ENCODE measurements around the gene TNNC1. TPM values are rescaled to one million over a fixed set of nuclear protein-coding genes. Genes with fewer than 3 reads are reported as not detected.

The TNNC1 gene
- total and polyA plus RNA-seq, 9 of the 15 experiments (the other 6 are each of a cell fraction or from before 2014, with no cell fraction given): 0.08 to 0.85 (median 0.42) TPM; not detected in 4

GRCh38 chr3:52447512-52448355, 6.1 kb downstream of the TNNC1 start:
- in situ Hi-C loops (cut with MboI): loop anchor here (10.0 kb wide), 1 partner anchor 153 kb away; no protein-coding TSS in a partner anchor
- no peaks in the 10 kb centered on the region for H3K9me3 ChIP-seq (replicated peaks; ENCODE audit: control insufficient read depth, insufficient read depth, low read depth, low read length)
- H3K27ac ChIP-seq (ENCODE audit: extremely low read depth, low read depth, low read length): no peak overlapping the region
- no peaks in the 10 kb centered on the region for H3K36me3 ChIP-seq (ENCODE audit: control insufficient read depth, insufficient read depth, low read length)
- CTCF ChIA-PET (ENCODE audit: low intra/inter-chr PET ratio): interaction anchor here (0.9 to 1.7 kb wide), 4 partner anchors 19 to 202 kb away, joined by 3 to 7 read pairs (median 4); no protein-coding TSS in a partner anchor
- POLR2A ChIA-PET: interaction anchor here (0.5 to 0.9 kb wide), 4 partner anchors 21 to 457 kb away, joined by 3 read pairs; no protein-coding TSS in a partner anchor
- H3K9ac ChIP-seq (ENCODE audit: insufficient read depth in 1 of 2, low read depth in 2 of 2, low read length in 2 of 2): peak overlapping the region in 1 of 2 experiments; percentile 64; a peak in 2 of 4 replicates
- BruUV-seq (replicated peaks): no TSS peak
- no peaks in the 10 kb centered on the region for H4K20me1 ChIP-seq (replicated peaks; ENCODE audit: control insufficient read depth, insufficient read depth, low read length)
- no peak for ATAC-seq
- no peak overlapping the region for H2AFZ ChIP-seq (ENCODE audit: low read depth, low read length)
- intact Hi-C loops (cut with micrococcal nuclease): loop anchor here (1.0 to 5.0 kb wide), 5 partner anchors 19 to 445 kb away; no protein-coding TSS in a partner anchor
- no peaks in the 10 kb centered on the region for H3K9me1 ChIP-seq (ENCODE audit: control insufficient read depth, insufficient read depth, low read length)
- H3K4me3 ChIP-seq: no peak overlapping the region
- no peak for FAIRE-seq
- H3K79me2 ChIP-seq (ENCODE audit: control insufficient read depth, insufficient read depth, low read length): no peaks in the 10 kb centered on the region
- H3K4me2 ChIP-seq (ENCODE audit: insufficient read depth, low read length): no peak overlapping the region
- H3K4me1 ChIP-seq (replicated peaks in 1 of 2; ENCODE audit: control insufficient read depth in 2 of 2, insufficient read depth in 2 of 2, low read length in 2 of 2): peaks cover 0 to 41% of the 10 kb centered on the region in 2 experiments; a peak in 2 of 5 replicates
- WGBS (ENCODE audit: insufficient coverage, low coverage, missing lambda C conversion rate): 40% methylated on average over 7 of the region's 12 CpGs
- peaks cover 0 to 4% of the 10 kb centered on the region in 2 experiments; a peak in 1 of 5 replicates for H3K27me3 ChIP-seq (ENCODE audit: control insufficient read depth in 2 of 2, insufficient read depth in 2 of 2, low read length in 2 of 2)
- TF ChIP-seq MYBL2 (IDR thresholded peaks at IDR 0.05; ENCODE audit: low read depth) (no peak), MYBL2 (CRISPR knock-in tag; IDR thresholded peaks at IDR 0.05; ENCODE audit: borderline replicate concordance) (no peak), ZNF24 (IDR thresholded peaks at IDR 0.05) (no peak), CTCF (IDR thresholded peaks at IDR 0.05 in 2 of 3, conservative IDR thresholded peaks at IDR 0.05 in 1 of 3; ENCODE audit: insufficient read depth in 2 of 3, low read depth in 1 of 3, low read length in 3 of 3) (no peak), HOMEZ (CRISPR knock-in tag; IDR thresholded peaks at IDR 0.05) (no peak)
- no peak for DNase-seq (ENCODE audit: extremely low read depth in 1 of 4, low spot score in 3 of 4)

Measured in K562 (cell line).